Activated CD8-positive, alpha-beta memory T cell treated with anti-CD3 and anti-CD28 coated beads, Interleukin-2, amount 50 U/mL, for 24 hours (primary cell): ENCODE measurements around the gene COQ5.
A peak's percentile ranks its signal among the peaks of the same experiment; 100 is the strongest.

ENCODE experiments used
- DNase-seq: peaks from one replicate; pipeline ENCODE4 v3.0.0-alpha.2; 2020; ENCODE audit errors: extremely low read depth

Gene COQ5

GRCh38 chr12:120483621-120484020 is 45.3 kb downstream of the COQ5 start:
- DNase-seq, result no peak

- no peak for DNase-seq
Measured at GRCh38 chr12:120481022-120481767, 47.8 kb downstream of the COQ5 start.

DNA sequence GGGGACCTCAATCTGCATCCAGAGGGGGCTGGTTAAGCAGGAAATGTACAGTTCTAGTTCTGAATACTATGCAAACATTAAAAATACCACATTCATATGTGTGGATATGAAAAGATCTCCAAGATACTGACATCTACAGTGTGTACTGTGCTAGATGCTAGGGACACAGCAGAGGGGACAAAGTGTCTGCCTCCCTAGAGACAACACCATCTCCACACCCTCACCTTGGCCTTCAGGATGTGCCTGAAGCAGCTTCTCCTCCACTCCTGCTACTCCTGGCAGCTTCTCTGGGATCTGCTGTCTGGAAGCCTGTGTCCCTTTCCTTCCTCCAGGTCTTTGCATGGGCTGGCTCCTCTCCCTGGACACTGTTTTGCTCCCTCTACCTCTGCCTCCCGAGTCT is 48.7 kb downstream of the COQ5 start:
- no peak for DNase-seq

GRCh38 chr12:120479458-120479857 is 49.5 kb downstream of the COQ5 start:
- no peak for DNase-seq

DNA sequence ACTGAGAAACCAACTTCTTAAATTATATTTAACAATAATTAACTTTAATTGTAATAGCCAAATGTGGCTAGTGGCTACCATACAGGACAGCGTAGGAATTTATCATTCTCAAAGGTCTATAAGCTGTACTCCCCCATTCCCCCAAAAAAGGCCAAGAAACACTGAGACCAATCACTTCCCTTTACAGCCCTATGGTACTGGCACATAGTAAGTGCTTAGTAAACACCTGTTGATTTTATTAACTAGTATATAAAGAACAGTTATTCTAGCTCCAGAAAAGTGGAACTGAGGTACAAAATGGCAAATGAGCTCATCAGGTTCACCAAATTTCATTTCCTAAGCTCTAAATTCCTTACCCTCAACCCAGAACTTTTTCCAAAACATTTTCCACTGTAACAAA is 53.3 kb downstream of the COQ5 start:
- DNase-seq, result no peak

- DNase-seq, result no peak
Measured at GRCh38 chr12:120474616-120474960, 54.4 kb downstream of the COQ5 start.

DNA sequence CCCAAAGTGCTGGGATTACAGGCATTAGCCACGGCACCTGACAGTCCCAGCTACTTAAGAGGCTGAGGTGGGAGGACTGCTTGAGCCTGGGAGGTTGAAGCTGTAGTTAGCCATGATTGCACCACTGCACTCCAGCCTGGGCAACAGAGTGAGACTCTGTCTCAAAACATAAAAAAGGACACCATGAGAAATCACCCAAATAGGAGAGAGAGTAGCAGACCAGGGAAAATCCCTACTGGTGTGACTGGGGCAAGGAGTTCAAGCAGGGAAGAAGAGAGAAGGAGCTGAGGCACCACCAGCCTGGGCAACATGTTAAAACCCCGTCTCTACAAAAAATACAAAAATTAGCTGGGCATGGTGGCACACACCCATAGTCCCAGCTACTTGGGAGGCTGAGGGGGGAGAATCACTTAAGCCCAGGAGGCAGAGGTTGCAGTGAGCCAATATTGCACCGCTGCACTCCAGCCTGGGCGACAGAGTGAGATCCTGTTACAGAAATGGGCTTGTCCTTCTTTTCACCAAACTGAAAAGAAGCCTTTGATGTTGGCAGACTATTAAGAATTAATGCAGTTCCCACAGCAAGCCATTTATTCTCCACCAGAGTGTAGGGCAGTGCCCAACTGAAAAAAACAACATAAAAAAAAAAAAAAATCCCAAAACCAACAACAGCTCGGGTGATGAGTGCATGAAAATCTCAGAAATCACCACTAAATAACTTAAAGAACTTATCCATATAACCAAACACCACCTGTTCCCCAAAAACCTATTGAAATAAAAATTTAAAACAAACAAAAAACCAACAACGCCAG is 54.9 kb downstream of the COQ5 start:
- DNase-seq, result no peak

DNA sequence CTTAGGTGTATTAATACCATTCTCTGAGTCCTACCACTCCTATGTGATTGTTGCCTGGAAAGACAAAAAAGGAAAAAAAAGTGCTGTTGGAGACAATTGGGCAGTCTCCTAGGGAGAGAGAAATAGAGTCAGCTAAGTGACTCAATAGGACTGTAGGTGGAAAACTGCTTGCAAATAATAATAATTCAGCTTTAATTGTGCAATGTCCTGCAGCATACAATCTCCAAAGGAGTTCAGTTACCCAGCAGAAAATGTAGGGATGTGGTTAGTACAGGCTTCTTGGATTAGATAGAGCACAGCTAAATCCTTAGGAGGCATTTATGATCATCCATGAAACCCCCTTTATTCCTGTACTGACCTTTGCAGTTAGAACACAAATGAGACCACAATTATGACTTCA is 56.4 kb downstream of the COQ5 start:
- no peak for DNase-seq

GRCh38 chr12:120470150-120470784 is 58.7 kb downstream of the COQ5 start:
- no peak for DNase-seq

- DNase-seq, result peak; percentile 91
Measured at GRCh38 chr12:120469450-120470149, 59.4 kb downstream of the COQ5 start, which contains the start of gene SRSF9. Gene SRSF9, minus strand, starts transcription at chr12:120469748. Its CDS starts 139 bp downstream, at chr12:120469609.

DNA sequence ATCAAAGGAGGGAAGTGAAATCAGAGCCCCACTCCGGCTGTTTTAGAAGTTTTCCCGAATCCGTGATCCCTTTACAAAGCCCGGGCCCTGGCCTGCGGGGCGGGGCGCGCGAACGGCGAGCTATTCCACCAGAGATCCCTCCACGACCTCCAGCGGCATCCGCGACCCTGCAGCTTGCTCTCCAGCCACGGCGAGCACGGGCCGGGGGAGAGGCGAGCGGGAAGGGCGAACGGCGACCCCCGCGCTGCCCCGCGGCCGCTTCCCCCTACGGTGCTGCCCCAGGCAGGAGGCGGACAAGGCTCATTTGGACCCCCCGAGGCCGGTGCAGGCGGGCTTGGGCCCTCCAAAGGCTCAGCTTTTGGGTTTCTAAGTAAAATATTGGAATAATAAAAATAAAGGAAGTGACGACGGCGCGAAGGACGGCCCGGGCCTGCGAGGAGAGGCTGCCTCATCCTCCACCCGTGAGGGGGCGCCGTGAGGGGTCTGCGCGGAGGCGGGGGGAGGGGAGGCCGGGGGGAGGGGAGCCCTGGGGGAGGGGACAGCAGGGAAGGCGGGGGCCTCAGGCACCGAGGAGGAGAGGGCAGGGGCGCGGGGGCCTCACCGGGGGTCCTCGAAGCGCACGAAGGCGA is 60.0 kb downstream of the COQ5 start:
- DNase-seq, result no peak

GRCh38 chr12:120468325-120468820 is 60.6 kb downstream of the COQ5 start:
- no peak for DNase-seq

GRCh38 chr12:120467439-120467838 is 61.5 kb downstream of the COQ5 start:
- DNase-seq, result no peak

- DNase-seq, result no peak
Measured at GRCh38 chr12:120466560-120467315, 62.2 kb downstream of the COQ5 start.

GRCh38 chr12:120465756-120466155 is 63.2 kb downstream of the COQ5 start:
- DNase-seq, result no peak

DNA sequence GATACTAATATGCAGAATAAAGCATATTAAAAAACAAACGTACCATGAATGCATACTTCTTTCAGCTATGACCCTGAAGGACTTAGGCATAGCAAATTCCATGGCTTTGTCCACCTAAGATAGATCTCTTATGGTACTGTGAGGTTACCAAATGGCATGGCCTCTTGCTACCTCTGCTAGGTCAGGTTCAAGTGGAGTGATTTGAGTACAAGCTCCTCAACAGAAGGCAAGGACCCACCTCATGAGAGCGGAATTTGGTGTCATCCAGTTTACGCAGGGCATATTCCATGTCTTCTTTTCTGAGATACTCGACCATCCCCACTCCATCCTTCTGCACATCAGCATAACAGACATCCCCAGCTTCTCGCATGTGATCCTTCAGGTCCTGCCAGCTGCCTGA is 65.2 kb downstream of the COQ5 start:
- no peak for DNase-seq

GRCh38 chr12:120462099-120462640 is 66.8 kb downstream of the COQ5 start:
- DNase-seq, result no peak

GRCh38 chr12:120460157-120460556 is 68.8 kb downstream of the COQ5 start:
- DNase-seq, result no peak

- no peak for DNase-seq
Measured at GRCh38 chr12:120457133-120457532, 71.8 kb downstream of the COQ5 start.

DNA sequence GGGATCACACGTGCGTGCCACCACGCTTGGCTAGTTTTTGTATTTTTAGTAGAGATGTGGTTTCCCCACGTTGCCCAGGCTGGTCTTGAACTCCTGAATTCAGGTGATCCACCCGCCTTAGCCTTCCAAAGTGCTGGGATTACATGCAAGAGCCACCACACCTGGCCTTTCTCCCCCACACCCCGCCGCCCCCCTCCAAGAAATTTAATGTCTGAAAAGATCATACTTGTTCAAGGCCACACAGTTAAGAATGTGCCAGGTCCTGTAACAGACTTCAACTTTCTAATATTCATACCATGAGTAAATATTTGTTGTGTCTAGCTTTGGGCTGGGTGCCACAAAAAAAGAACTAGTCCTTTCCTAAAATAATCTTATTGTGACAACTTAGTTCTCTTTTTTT is 73.7 kb downstream of the COQ5 start:
- no peak for DNase-seq
